ENCODE results near the gene REL. TPM values are rescaled to one million over a fixed set of nuclear protein-coding genes. Genes with fewer than 3 reads are reported as not detected.

Gene REL
- total RNA-seq, 1 experiment from 2014 or later: 6.2 TPM

GRCh38 chr2:60882971-60883753 is 1.8 kb downstream of the REL start:
- Mint-ChIP-seq H3K4me1 (peaks cover 26% of the 10 kb centered on the region in 2 experiments), H3K27ac (no peak overlapping the region), H3K27me3 (ENCODE audit: low read depth) (peaks cover 19% of the 10 kb centered on the region), H3K9me3 (no peaks in the 10 kb centered on the region), H3K36me3 (ENCODE audit: insufficient read depth in 1 of 3, low read depth in 3 of 3) (no peaks in the 10 kb centered on the region; a peak in 1 of 7 replicates), H3K4me3 (peak overlapping the region; percentile 87 to 93)
- no peak overlapping the region for H3K27ac ChIP-seq (ENCODE audit: insufficient read length, low read depth, low read length)
- no peak overlapping the region for H2BK15ac ChIP-seq (ENCODE audit: low read depth, low read length)
- no peak overlapping the region for H3K14ac ChIP-seq (ENCODE audit: insufficient read depth, low read length)
- no CpG with 5 or more reads among the region's 8 CpGs for WGBS (ENCODE audit: extremely low coverage, insufficient read length, low lambda C conversion rate)
- no peaks in the 10 kb centered on the region for H3K9me3 ChIP-seq (ENCODE audit: control insufficient read depth, low read depth, low read length)
- no peak overlapping the region for H2AK5ac ChIP-seq (ENCODE audit: insufficient read length, low read length)
- H4K5ac ChIP-seq (ENCODE audit: insufficient read length, low read depth, low read length): no peak overlapping the region
- no peak for DNase-seq
- no peaks in the 10 kb centered on the region for H3K79me2 ChIP-seq (ENCODE audit: insufficient read depth, low read length)
- H4K20me1 ChIP-seq (ENCODE audit: control insufficient read depth, insufficient read depth, insufficient read length): no peaks in the 10 kb centered on the region
- no peak overlapping the region for H3K56ac ChIP-seq (ENCODE audit: insufficient read length, low read depth, low read length)
- H3K23me2 ChIP-seq (ENCODE audit: insufficient read length, low read depth, low read length, poor library complexity, severe bottlenecking): peaks cover 4% of the 10 kb centered on the region
- H3K9ac ChIP-seq (ENCODE audit: extremely low read depth, insufficient read length, low read length): no peak overlapping the region
- no peak overlapping the region for H3T11ph ChIP-seq (ENCODE audit: low read length)
- no peak overlapping the region for H3K18ac ChIP-seq (ENCODE audit: insufficient read length, low read depth, low read length)
- H3K4ac ChIP-seq (ENCODE audit: low read depth, low read length): no peak overlapping the region
- H2BK20ac ChIP-seq (ENCODE audit: low read depth, low read length, poor library complexity, severe bottlenecking): no peak overlapping the region
- H3K4me1 ChIP-seq (ENCODE audit: insufficient read depth, low read length): no peaks in the 10 kb centered on the region
- no peak overlapping the region for H4K8ac ChIP-seq (replicated peaks; ENCODE audit: insufficient read length, low read depth, low read length)
- no peak overlapping the region for H3K23ac ChIP-seq (ENCODE audit: insufficient read length, low read depth, low read length)
- H3K27me3 ChIP-seq (ENCODE audit: insufficient read depth, low read length): no peaks in the 10 kb centered on the region
- H2AFZ ChIP-seq (ENCODE audit: low read length): no peak overlapping the region
- no peaks in the 10 kb centered on the region for H3K79me1 ChIP-seq (ENCODE audit: insufficient read depth, low read depth, low read length, poor library complexity, severe bottlenecking)
- no peak overlapping the region for H2BK5ac ChIP-seq (ENCODE audit: insufficient read length, low read length)
- TF ChIP-seq CTCF (conservative IDR thresholded peaks at IDR 0.05): no peak
- H3K4me2 ChIP-seq (ENCODE audit: insufficient read depth, insufficient read length, low read length): peak overlapping the region; percentile 69
- H2BK12ac ChIP-seq (ENCODE audit: insufficient read length, low read depth, low read length): no peak overlapping the region
- no peak overlapping the region for H4K91ac ChIP-seq (ENCODE audit: insufficient read length, low read depth, low read length)
- H2BK120ac ChIP-seq (ENCODE audit: low read depth, low read length, poor library complexity, severe bottlenecking): no peak overlapping the region
